Stimulated activated CD4-positive, alpha-beta T cell treated with anti-CD3 and anti-CD28 coated beads, Interleukin-12 subunit alpha, Interleukin-12 subunit beta, amount 100 ng/mL, for 24 hours (primary cell): Measurements from ENCODE around the gene ZCCHC18.

Experiments
- DNase-seq, 2 experiments: peaks; one replicate each; pipeline ENCODE4 v3.0.0-alpha.2; 2020; ENCODE audit warnings: low read depth in 2 of 2

Gene ZCCHC18

GRCh38 chrX:104130808-104131207, 18.5 kb downstream of the ZCCHC18 start:
- no peak for DNase-seq

- no peak for DNase-seq
Measured at GRCh38 chrX:104134583-104135261, 22.4 kb downstream of the ZCCHC18 start.

- DNase-seq, result no peak
Measured at GRCh38 chrX:104135677-104136076, 23.4 kb downstream of the ZCCHC18 start.

- peak; percentile 8 to 12 for DNase-seq
Measured at GRCh38 chrX:104136241-104137019, 24.1 kb downstream of the ZCCHC18 start.

- DNase-seq, result no peak
Measured at GRCh38 chrX:104137496-104137895, 25.2 kb downstream of the ZCCHC18 start.

- DNase-seq, result no peak
Measured at GRCh38 chrX:104141087-104141760, 28.9 kb downstream of the ZCCHC18 start.

- no peak for DNase-seq
Measured at GRCh38 chrX:104151037-104151436, 38.7 kb downstream of the ZCCHC18 start.

GRCh38 chrX:104156630-104157529, 44.6 kb downstream of the ZCCHC18 start, which contains the start of gene SLC25A53:
Gene SLC25A53, minus strand, starts transcription at chrX:104157009. Its CDS starts 51,752 bp downstream, at chrX:104105257.
- peak; percentile 44 to 60 for DNase-seq
